Effector CD8-positive, alpha-beta T cell (primary cell): ENCODE data around the gene EVPLL.
"Not testable (repeated sequence)": the region's sequence is repeated elsewhere in the genome, so short reads cannot be mapped to it uniquely, and the experiment has no call there.

Experiments
- DNase-seq: peaks from one replicate; lab custom pipeline; 2025; lab: John Stamatoyannopoulos, UW

Gene EVPLL

DNA sequence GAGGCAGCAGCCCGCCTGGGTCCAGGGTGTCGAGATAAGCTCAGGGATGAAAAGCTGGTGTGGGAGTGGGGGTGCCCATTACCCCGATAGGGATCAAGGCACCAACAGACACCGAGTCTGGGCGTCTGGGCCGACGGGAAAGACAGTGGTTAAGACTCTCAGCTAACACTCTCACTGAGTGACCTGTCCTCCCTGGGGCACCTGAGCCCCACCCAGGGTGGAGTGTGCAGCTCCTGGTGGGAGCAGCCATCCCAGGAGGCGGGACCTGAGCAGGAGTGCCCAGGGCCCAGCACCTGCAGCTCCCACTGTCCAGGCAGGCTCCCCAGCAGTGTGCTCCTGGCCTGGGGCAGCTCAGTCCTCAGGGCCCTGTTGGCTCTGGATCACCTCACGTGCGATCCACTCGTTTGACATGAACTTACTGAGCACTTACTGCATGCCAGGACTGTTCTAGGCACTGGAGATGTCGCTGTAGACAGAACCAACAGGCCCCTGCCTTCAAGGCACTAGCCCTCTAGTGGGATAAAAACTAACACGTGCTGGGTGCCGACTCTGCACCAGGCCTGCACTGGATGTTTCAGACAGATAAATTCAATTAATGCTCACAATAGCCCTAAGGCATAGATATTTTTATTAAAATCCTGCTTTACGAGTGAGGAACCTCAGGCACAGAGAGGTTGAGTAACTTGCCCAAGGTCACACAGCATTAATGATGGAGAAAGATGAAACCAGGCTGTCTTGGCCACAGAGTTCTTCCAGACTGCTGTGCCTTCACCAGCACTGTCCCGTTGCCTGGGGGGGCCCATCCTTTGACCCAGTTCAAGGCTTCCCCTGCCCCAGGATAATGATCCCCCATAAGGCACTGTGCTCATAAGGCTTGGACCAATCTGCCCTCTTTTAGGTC lies 1.9 kb downstream of the EVPLL start:
- no peak for DNase-seq

DNA sequence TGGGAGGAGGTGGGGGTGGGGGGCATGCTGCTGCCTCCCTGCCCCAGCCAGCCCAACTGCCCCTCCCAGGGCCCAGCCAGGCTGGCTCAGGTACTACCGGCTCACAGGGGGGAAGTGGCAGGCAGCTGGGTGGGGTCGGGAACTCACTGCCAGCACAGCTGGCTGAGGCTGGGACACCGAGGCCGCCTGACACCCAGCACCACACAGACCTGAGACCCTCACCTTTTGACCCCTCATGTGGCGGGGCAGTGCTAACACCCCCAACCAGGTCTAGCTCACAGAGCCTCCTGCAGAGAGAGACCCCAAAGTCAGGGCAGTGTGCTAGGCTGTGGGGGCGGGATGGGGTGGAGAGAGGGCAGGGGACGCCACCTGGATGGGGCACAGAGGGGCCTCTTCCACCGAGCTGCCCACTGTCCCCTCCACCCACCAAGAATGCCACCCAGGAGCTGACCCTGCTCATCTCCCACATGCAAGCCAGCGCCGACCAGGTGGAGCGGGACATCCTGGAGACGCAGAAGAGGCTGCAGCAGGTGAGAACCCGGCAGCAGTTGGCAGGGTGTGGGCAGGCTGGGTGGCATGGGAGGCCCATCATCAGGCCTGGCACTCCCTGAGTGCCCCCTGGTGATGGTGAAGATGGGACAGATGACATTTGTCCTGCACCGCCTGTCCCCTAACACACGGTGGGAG lies 3.0 kb downstream of the EVPLL start:
- DNase-seq = no peak

DNA sequence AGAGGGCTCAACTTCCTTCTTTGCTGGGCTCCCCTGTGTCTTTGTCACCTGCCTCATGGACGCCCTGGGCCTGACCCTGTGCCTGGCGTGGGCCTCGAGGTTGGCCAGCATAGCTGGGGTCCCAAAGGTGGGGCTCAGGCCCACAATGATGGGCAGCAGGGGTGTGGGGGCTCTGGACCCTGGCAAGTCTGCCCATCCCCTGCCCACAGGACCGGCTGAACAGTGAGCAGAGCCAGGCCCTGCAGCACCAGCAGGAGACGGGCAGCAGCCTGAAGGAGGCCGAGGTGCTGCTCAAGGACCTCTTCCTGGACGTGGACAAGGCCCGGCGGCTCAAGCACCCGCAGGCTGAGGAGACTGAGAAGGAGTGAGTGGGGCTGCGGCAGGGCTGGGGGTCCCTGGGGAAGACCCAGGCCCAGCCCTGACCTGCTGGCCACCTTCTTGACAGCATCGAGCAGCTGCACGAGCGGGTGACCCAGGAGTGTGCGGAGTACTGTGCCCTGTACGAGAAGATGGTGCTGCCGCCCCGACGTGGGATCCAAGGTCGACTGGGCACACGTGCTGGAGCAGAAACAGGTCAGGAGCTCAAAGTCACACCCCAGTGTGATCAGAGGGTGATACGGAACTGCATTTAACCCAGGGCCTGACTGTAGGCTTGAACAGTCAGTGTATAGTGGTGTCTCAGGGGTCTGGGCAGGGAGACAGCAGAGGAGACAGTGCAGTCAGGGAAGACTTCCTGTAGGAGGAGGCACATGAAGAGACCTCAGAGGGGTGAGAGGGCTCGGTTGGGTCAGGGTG lies 3.8 kb downstream of the EVPLL start:
- DNase-seq = no peak

DNA sequence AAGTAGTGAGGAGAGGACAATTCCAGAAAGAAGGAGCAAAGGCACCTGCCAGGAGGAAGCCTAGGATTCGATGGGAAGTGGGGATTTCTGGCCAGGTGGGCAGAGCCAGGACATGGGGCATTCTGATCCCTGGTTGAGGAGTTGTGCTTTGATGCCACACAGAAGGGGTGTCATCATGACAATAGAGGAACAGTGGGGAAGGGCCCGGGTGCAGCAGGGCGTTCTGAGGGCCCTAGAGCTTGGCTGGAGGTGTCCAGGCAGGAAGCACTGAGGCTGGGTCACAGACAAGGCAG lies 4.3 kb downstream of the EVPLL start:
- DNase-seq = no peak

DNA sequence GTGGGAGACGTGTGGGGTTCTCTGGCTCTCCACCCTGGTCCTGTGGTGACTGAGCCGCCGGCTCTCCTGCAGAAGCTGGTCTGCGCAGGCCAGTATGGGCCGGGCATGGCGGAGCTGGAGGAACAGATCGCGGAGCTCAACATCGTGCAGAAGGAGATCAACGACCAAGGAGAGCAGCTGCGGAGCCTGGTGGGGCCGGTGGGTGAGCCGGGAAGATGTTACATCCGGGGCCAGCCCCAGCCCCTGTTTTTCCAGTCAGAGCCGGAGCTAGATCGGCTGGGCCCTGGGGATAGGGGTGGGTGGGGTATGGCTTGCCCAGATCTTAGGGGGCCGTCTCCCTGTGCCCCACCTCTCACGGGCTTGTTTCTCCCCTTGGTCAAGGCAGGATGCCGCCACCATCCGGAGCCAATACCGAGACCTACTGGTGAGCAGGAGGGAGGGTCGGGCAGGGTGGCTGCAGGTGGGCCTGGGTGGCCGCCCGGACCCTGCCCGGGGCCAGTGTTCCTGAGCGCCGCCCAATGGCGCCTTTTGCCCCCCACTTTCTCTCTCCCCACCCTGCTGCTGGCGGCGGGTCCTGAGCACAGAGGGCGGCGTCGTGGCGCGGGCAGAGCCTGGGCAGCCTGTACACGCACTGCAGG lies 5.0 kb downstream of the EVPLL start:
- no peak for DNase-seq

DNA sequence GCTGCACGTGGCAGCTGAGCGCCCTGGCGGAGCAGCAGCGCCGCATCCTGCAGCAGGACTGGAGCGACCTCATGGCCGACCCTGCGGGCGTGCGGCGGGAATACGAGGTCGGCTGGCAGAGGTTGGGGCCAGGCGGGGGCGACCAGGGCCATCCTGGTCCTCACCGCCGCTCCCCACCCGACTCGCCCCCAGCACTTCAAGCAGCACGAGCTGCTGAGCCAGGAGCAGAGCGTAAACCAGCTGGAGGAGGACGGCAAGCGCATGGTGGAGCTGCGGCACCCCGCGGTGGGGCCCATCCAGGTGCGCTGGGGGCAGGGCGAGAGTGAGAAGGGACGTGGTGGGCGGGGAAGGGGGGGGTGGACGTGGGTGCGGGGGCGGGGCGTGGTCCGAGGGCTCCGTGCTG lies 5.5 kb downstream of the EVPLL start:
- DNase-seq = not testable (repeated sequence)

DNA sequence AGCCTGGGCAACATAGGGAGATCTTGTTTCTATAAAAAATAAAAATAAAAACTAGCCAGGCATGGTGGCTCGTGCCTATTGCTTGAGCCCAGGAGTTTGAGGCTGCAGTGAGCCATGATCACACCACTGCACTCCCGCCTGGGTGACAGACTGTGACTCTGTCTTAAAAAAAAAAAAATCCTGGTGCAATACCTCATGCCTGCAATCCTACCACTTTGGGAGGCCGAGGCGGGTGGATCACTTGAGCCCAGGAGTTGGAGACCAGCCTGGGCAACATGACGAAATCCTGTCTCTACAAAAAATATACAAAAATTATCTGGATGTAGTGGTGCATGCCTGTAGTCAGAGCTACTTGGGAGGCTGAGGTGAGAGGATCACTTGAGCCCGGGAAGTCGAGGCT lies 6.7 kb downstream of the EVPLL start:
- DNase-seq = not testable (repeated sequence)

DNA sequence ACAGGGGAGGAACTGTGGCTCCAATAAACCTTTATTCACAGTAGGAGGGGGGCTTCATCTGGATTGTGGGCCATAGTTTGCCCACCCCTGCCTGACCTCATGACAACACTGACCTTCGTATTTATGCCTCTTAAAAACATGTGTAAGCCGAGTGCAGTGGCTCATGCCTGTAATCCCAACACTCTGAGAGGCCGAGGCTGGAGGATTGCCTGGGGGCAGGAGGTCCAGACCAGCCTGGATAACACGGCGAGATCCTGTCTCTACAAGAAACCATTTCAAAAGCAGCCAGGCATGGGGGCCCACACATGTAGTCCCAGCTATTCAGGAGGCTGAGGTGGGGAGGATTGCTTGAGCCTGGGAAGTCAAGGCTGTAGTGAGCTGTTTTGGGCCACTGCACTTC lies 10.0 kb downstream of the EVPLL start:
- not testable (repeated sequence) for DNase-seq

DNA sequence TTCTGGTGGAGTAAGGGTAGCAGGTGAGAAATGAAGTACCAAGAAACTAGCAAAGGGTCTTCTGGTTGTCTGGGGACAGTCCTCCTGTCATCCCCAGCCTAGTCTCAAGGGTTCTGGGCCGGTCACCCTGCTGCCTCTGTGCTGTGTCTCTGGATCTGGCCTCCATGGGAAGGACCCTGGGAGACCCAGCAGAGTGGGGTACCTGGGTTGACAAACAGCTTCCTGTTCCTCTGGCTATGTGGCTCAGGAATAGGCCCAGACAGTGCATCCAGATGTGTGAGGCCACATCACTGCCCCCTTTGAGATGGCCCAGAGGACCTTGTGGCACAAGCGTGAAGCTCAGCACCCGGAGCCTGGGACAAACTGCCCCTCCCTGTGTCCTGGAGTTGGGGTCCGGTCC lies 10.7 kb downstream of the EVPLL start:
- DNase-seq = not testable (repeated sequence)

DNA sequence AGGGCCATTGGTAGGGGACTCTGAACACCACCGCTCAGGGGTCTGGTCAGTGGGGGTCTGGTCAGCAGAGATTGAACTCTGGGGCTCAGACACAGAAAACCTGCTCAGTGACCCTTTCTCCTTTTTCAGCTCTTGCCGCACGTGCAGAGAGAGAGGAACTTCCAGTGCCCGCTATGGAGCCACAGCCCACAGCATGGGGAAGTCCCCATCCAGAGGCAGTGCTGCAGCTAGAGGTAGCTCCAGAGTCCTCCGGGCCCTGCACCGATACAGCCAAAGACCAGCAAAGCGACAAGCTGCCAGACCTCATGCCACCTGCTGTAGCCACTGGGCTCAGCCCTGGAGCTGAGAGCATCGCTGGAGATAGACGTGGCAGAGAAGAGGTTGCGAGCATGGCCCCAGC lies 11.2 kb downstream of the EVPLL start:
- not testable (repeated sequence) for DNase-seq

DNA sequence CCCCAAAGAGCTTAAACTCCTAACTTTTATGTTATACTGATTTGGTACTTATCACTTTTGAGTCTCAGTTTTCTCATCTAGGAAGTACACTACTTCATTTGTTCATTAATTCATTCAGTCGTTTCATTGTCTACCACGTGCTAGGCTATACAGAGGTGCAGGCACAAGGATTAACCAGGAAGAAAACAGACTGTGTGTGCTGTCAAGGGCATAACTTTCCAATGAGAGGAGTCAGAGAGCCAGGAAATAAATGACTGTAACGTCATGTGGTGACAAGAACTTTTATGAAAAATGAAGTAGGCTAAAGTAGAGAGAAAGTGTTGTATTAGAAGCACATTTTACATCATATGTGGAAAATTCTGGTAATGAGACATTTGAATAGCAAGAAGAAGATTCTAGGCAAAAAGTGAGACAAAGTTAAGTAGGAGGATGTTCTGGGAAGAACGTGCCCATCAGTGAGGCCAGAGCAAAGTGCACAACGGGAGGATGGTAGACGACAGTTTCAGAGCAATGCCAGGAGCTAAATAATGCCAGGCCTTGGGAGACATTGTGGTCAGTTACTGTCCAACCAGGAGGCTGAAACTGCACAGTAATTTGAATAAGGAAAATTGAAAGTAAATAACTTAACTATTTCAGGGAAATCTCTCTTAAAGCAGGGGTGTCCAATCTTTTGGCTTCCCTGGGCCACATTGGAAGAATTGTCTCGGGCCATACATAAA lies 24.5 kb downstream of the EVPLL start:
- not testable (repeated sequence) for DNase-seq

DNA sequence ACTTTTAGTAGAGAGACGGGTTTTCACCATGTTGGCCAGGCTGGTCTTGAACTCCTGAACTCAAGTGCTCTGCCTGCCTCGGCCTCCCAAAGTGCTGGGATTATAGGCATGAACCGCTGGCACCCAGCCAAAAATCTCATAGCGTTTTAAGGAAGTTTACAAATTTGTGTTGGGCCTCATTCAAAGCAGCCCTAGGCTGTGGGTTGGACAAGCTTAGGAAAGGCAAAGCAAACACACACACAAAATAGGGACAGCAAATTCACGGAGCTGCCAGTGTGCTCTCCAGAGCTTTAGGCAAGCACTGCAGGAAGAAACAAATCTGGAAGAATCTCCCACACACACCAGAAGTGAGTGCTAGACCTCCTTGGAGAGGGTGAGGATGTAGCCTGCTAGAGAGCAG lies 25.6 kb downstream of the EVPLL start:
- DNase-seq = not testable (repeated sequence)

DNA sequence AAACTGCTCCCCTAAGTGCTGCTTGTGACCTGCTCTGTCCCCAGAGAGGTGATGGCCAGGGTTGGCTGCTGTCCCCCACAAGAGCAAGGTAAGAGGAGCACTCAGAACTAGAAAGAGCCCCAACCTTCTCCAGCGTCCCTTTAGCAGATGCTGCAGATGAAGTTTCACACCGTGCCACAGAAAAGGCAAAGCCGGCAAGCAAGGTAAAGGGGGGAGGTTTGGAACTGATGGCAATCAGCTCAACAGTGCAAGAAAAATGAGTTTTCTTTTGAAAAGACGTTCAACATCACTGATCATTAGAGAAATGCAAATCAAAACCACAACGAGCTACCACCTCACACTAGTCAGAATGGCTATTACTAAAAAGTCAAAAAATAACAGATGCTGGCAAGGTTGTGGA lies 26.0 kb downstream of the EVPLL start:
- DNase-seq = not testable (repeated sequence)

DNA sequence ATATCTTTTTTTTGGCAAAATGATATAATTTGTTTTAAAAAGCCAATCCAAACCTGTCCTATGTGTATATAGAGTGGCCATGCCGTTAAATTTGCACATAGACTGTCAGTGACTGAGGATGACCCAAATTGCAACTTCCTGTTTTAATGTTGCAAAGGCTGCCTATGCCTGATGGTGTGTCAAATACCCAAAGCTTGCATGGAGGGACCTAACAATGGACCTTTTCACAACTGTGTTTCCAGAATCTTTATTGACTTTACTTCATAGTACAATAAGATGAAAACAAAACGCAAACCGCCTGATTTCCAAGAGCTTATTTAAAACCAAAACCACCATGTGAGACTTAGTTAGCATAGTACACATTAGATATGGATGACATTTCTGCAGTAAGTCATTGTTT lies 31.3 kb downstream of the EVPLL start:
- DNase-seq = not testable (repeated sequence)

DNA sequence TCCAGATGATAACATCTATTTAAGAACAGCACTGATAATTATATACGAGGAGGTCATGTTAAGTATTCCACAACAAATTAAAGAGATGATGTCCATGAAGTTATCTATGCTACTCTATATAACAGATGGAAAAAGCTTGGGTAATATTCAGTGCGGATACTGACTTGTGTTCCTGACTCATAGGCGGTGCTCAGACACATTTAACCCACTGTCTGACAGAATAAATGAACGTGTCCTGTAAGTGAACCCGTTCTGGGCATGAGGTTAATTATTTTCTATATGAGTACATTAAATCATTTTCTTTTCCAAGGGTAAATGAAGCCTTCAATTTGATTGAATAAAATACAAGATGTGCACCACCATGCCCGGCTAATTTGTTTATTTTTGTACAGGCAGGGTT lies 31.7 kb downstream of the EVPLL start:
- not testable (repeated sequence) for DNase-seq

DNA sequence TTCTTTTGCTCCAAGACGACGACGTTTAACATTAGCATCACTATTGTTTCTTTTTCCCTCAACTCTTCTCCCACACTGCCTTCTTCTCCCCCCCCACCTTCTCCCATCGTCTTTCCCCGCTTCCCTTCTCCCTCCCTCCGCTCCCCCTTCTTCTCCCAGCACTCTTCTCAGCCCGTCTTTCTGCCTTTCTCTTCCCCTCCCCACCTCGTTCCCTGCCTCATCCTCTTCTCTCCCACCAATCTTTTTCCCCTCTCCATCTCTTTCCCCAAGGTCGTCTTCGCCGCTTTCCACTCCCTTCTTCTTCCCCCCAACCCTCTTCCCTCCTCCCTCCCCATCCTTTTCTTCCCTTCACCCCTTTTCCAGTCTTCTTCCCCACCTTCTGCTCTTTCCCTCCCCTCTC lies 33.2 kb downstream of the EVPLL start:
- not testable (repeated sequence) for DNase-seq

DNA sequence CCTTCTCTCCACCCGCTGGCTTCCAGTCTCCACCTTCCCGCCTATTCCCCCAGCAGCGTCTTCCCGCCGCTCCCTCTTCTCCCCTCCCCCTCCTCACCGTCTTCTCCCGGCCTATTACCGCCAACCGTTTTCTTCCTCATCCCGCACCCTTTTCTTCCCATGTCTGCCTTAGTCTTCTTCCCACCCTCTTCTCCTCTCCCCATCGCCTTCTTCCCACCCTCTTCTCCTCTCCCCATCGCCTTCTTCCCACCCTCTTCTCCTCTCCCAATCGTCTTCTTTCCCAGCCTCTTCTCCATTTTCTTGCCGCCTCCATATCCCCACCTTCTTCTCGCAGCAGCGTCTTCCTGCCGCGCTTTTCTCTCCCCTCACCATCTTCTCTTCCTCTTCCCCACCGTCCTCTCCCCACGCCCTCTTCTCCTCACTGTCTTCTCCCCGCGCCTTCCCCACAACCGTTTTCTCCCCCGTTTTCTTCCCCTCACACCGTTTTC lies 33.8 kb downstream of the EVPLL start:
- not testable (repeated sequence) for DNase-seq

DNA sequence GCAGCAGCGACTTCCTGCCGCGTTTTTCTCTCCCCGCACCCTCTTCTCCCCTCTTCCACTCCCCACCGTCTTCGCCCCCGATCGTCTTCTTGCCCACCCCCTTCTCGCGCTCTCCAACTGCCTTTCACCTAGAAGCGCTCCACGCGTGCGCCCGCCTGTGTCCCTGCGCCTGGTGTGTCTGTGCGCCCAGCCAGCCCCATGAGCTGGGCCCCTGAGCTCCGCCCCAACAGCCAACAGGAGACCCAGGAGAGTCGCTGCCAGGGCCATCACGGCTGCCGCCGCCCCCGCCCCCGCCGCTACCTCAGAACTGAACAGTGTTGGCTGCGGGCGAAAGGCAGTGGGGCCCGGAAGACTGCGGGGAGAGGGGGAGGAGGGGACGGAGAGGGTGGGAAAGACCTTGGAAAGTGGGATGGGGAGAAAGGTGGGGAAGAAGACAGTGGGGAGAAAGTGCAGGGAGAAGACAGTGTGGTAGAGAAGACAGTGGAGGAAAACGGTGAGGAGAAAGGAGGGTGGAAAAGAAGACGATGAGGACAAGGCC lies 34.5 kb downstream of the EVPLL start:
- DNase-seq = not testable (repeated sequence)

DNA sequence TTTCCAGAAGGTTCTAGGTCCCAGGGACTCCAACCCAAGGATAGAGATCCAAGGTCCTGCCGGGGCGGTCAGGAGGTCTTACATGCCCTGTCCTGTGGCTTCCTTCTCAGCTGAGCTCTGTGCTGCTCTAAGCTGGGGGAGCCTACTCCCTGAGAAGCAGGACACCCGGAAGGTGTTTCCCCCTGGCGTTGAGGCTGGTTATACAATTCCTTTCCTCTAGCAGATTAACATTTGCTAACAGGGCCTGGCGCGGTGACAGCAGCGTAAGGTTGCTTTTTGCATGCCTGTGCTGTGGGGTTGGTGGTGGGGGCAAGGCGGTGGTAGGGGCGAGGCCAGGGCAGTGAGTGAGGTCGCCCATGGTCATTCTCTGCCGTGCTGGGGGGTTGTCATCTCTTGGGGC lies 43.9 kb downstream of the EVPLL start:
- DNase-seq = not testable (repeated sequence)

DNA sequence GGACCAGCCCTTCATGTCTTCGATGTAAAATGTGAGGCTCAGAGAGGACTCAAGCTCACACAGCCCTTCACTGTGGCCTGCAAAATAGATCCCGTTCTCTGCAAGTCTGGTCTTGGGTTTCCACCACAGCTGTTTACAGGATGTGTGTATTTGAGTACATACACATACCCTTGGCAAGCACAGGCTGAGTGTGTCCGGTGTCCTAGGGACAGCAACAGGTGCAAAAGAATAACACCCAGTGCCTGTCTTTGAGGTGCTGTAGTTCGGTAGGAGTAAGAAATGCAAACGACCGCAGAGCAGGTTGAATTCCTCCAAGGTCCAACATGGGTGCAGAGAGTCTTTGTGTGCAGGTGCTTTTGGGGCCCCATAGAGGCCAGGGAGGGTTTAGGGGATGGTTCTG lies 44.9 kb downstream of the EVPLL start:
- DNase-seq = not testable (repeated sequence)

DNA sequence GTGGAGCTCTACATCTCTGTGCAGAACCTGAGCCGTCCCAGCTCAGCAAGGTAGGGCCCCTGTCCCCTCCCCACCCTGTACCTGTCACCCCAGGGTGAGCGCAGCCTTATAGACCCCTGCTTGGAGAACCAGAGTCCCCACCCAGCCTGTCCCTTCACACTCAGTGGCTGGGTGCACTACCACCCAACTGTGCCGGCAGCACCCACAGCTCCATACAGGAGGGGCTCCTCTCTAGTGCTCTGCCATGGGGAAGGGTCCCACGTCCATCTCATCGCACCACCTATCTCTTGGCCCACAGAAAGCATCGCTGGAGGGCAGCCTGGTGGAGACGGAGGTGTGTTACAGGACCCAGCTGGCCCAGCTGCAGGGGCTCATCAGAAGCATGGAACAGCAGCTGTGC lies 45.4 kb downstream of the EVPLL start:
- not testable (repeated sequence) for DNase-seq
